Measurements from ENCODE around the gene NCBP1. TPM values are rescaled to one million over a fixed set of nuclear protein-coding genes. Genes with fewer than 3 reads are reported as not detected.

NCBP1 gene
- total RNA-seq, 1 donor from 2014 or later: 38.4 TPM

DNA sequence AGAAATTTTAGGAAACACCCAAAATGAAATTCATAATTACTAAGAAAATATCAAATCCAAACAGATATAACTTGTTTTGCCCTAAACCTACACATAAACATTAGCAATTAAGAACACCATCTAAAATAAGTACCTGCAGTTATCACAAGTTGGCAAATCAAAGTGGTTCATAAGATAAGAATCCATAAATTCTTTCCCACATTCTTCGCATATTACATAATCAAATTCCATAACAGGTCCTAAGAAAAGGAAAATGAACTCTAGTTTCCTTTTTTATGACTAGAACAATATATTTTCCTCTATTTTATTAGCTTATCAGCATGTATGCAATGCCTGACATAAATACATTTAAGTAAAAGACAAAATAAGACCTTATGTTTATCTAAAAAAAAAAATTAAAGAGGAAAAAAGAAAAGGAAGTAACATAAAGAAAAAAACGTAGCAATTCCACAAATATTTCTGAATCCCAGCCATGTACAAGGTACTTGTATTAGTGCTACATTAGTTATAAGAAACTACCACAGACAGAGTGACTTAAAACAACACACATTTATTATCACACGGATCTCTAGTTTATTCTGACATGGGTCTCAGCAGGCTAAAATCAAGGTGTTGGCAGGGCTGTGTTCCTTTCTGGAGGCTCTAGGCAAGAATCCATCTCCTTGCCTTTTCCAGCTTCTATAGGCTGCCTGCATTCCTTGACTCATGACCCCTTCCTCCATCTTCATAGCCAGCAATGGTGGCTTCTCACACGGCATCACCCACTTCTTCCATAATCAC, 56.0 kb downstream of the NCBP1 start:
- TF ChIP-seq, protein P1, sequence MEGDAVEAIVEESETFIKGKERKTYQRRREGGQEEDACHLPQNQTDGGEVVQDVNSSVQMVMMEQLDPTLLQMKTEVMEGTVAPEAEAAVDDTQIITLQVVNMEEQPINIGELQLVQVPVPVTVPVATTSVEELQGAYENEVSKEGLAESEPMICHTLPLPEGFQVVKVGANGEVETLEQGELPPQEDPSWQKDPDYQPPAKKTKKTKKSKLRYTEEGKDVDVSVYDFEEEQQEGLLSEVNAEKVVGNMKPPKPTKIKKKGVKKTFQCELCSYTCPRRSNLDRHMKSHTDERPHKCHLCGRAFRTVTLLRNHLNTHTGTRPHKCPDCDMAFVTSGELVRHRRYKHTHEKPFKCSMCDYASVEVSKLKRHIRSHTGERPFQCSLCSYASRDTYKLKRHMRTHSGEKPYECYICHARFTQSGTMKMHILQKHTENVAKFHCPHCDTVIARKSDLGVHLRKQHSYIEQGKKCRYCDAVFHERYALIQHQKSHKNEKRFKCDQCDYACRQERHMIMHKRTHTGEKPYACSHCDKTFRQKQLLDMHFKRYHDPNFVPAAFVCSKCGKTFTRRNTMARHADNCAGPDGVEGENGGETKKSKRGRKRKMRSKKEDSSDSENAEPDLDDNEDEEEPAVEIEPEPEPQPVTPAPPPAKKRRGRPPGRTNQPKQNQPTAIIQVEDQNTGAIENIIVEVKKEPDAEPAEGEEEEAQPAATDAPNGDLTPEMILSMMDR (IDR thresholded peaks at IDR 0.05; ENCODE audit: unreplicated experiment): no peak
- Mint-ChIP-seq H3K9me3 (no peaks in the 10 kb centered on the region), H3K4me1 (peaks cover 22% of the 10 kb centered on the region), H3K27ac (peak overlapping the region; percentile 79), H3K4me3 (no peak overlapping the region), H3K36me3 (peaks cover 16% of the 10 kb centered on the region), H3K27me3 (ENCODE audit: low read depth) (no peaks in the 10 kb centered on the region)
- no peak for DNase-seq (ENCODE audit: low spot score in 2 of 2, unreplicated experiment in 2 of 2)

DNA sequence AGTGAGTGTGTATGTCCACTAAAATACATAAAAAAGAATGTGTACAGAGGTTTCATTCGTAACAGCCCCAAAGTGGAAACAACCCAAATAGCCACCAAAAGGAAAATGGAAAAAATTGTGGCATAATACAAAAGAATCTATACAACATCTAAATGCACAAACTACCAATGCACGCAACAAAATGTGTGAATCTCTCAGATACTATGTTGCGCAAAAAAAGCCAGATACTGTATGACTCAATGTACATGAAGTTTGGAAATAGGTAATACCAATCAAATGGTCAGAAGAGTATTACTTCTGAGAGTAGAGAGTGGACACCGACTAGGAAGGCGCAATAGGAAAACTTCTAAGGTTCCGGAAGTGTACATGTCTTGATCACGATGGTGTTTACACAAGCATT, 61.1 kb downstream of the NCBP1 start:
- Mint-ChIP-seq H3K27me3 (ENCODE audit: low read depth) (no peaks in the 10 kb centered on the region), H3K27ac (no peak overlapping the region), H3K4me1 (peaks cover 51% of the 10 kb centered on the region), H3K4me3 (no peak overlapping the region), H3K36me3 (peaks cover 1% of the 10 kb centered on the region), H3K9me3 (no peaks in the 10 kb centered on the region)
- no peak for DNase-seq (ENCODE audit: low spot score in 2 of 2, unreplicated experiment in 2 of 2)
- TF ChIP-seq, protein P1 (IDR thresholded peaks at IDR 0.05; ENCODE audit: unreplicated experiment): no peak

DNA sequence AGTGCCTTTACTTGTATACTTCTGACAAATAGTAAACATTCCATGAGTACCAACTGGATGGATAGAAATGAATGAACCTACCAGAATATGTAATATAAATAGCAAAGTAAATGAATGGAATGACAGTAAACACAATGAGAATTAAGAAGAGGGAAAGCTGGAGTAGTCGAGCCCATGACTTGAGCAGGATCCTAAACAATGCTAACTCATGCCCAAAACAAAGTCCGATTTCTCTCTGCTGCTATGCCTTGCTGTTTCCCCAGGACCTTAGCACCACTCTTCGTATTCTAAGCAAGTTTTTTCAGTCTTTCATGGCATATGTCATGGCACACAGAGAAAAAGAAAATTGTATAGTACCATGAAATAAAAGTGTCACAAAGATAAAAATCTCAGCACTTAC, 61.8 kb downstream of the NCBP1 start:
- Mint-ChIP-seq H3K36me3 (peaks cover 1% of the 10 kb centered on the region), H3K9me3 (no peaks in the 10 kb centered on the region), H3K27ac (no peak overlapping the region), H3K4me1 (peaks cover 50% of the 10 kb centered on the region), H3K27me3 (ENCODE audit: low read depth) (no peaks in the 10 kb centered on the region), H3K4me3 (peak overlapping the region; percentile 83)
- no peak for DNase-seq (ENCODE audit: low spot score in 2 of 2, unreplicated experiment in 2 of 2)
- TF ChIP-seq, protein P1 (IDR thresholded peaks at IDR 0.05; ENCODE audit: unreplicated experiment): no peak

DNA sequence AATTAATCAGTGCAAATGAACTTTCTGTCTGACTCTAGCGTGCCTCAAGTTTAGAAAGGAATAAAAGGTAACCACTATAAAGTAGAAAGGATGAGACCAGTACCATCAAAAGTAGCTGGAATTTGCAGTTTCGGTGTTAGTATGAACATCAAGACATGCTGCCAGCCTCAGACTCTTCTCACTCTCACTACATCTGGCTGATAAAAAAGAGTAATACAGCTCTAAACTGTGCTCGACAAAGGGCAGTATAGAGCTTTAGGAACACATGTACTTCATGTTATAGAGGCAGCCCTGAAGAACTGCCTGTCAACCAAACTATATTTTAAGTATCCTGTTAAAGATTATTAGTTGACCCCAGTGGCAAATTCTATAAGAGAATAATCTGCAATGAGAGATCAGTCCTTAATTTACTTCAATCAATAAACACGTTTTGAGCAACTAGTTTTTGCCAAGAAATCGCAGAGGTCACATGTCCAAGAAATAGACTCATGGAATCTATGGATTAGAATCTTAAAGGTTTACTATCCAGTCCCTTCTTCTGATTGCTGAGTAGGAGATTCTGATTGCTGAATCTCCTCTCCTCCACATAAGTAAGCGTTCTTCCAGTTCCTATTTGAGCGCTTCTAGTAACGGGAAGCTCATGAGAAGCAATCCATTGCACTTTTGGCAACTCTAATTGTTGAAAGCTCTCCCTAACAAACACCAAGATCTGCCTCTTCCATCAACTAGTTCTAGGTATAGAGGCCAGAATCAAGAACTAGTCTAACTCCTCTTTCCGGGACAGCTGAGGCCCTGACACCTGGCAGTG, 62.6 kb downstream of the NCBP1 start:
- H3K27ac Mint-ChIP-seq: peak overlapping the region; percentile 96
- peaks cover 50% of the 10 kb centered on the region for H3K4me1 Mint-ChIP-seq
- no peak for DNase-seq (ENCODE audit: low spot score in 2 of 2, unreplicated experiment in 2 of 2)

DNA sequence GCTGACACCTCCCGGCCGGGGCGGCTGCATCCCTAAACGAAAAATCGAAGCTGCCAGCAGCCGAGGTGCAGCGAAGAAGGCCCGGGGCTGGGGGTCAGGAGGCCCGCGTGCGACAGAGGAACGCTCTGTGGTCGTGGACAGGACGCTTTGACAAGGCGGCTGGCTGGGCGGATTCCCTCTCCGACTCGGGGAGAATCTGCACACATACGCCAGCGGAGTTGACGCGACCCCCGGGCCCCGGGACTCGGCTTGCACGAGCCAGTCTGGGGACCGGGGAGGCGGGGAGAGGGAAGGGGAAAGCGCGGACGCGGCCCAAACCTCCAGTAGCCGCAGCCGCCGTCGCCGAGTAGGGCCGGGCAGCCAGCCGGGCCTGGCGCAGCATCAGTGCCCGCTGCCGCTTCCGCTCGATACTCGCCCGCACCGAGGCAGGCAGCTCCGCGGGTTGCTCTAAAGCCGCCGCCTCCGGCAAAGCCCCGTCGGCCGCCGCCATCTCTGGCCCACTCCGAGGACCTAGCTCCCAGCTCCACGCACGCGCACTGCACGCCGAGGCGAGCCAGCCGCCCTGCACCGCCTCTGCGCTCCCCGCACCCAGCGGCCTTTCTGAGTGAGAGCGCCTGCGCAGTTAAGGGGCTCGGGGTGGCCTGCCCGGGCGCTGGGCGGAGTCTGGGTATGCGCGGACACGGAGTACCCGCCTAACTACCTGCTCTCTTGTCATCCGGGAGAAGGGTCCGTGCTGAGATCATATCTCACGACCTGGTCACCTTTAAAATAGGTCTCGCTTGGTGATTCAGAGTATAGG, 63.4 kb downstream of the NCBP1 start, which contains the start of gene XPA:
XPA (minus strand) TSS at position 538 of the 799 bp plus-strand sequence; CDS start at position 490, 48 bp downstream.
- H3K27me3 Mint-ChIP-seq (ENCODE audit: low read depth): no peaks in the 10 kb centered on the region
- H3K36me3 Mint-ChIP-seq: peaks cover 1% of the 10 kb centered on the region
- peak; percentile 98 to 99 for DNase-seq (ENCODE audit: low spot score in 2 of 2, unreplicated experiment in 2 of 2)
- peaks cover 50% of the 10 kb centered on the region for H3K4me1 Mint-ChIP-seq
- no peaks in the 10 kb centered on the region for H3K9me3 Mint-ChIP-seq
- peak within 1 kb of the TSS; percentile 83 for H3K4me3 Mint-ChIP-seq
- TF ChIP-seq, protein P1 (IDR thresholded peaks at IDR 0.05; ENCODE audit: unreplicated experiment): no peak
- H3K27ac Mint-ChIP-seq: peak within 1 kb of the TSS; percentile 96

More for the DNA sequence above, 62.6 kb downstream of the NCBP1 start:
- TF ChIP-seq, protein P1 (IDR thresholded peaks at IDR 0.05; ENCODE audit: unreplicated experiment): no peak
- Mint-ChIP-seq H3K4me3 (peak overlapping the region; percentile 83), H3K27me3 (ENCODE audit: low read depth) (no peaks in the 10 kb centered on the region), H3K9me3 (no peaks in the 10 kb centered on the region), H3K36me3 (peaks cover 1% of the 10 kb centered on the region)
